ENCODE measurements around the gene PRR15L.
"Not testable (repeated sequence)": the region's sequence is repeated elsewhere in the genome, so short reads cannot be mapped to it uniquely, and the experiment has no call there.

PRR15L gene

GRCh38 chr17:47994724-47995123 is 37.0 kb upstream of the PRR15L start:
- Mint-ChIP-seq H3K9me3 (no peaks in the 10 kb centered on the region), H3K27me3 (ENCODE audit: low read depth) (peaks cover 25% of the 10 kb centered on the region), H3K4me3 (no peak overlapping the region), H3K36me3 (ENCODE audit: low read depth) (no peaks in the 10 kb centered on the region), H3K27ac (no peak overlapping the region), H3K4me1 (ENCODE audit: low read depth) (peaks cover 3% of the 10 kb centered on the region)
- DNase-seq (ENCODE audit: low spot score): no peak

GRCh38 chr17:47993964-47994363 is 36.3 kb upstream of the PRR15L start:
- no peak for DNase-seq (ENCODE audit: low spot score)
- H3K27me3 Mint-ChIP-seq (ENCODE audit: low read depth): peaks cover 23% of the 10 kb centered on the region
- H3K9me3 Mint-ChIP-seq: no peaks in the 10 kb centered on the region
- no peak overlapping the region for H3K4me3 Mint-ChIP-seq
- peaks cover 9% of the 10 kb centered on the region for H3K4me1 Mint-ChIP-seq (ENCODE audit: low read depth)
- no peak overlapping the region for H3K27ac Mint-ChIP-seq
- no peaks in the 10 kb centered on the region for H3K36me3 Mint-ChIP-seq (ENCODE audit: low read depth)

- Mint-ChIP-seq H3K9me3 (no peaks in the 10 kb centered on the region), H3K36me3 (ENCODE audit: low read depth) (no peaks in the 10 kb centered on the region), H3K4me1 (ENCODE audit: low read depth) (peaks cover 15% of the 10 kb centered on the region), H3K27me3 (ENCODE audit: low read depth) (peaks cover 23% of the 10 kb centered on the region), H3K27ac (no peak overlapping the region), H3K4me3 (no peak overlapping the region)
- no peak for DNase-seq (ENCODE audit: low spot score)
Measured at GRCh38 chr17:47993031-47993564, 35.4 kb upstream of the PRR15L start.

DNA sequence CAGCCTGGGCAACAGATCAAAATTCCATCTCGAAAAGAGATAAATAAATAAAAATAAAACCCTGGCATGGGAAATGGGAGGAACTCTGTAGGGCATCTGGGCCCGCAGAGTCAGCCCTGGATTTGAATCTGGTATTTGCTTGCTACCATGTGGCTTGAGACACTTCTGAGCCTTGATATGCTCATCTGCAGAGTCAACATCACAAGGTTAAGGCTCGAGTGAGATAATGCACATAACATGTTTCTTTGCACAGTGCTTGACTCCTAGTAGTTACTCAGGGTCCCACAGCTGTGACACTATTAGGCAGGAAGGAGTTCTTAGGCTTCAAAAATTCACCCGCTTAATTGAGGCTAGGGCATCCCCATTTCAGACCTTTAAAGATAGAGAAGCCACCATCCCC is 34.5 kb upstream of the PRR15L start:
- H3K27ac Mint-ChIP-seq: no peak overlapping the region

GRCh38 chr17:47990962-47991731 is 33.5 kb upstream of the PRR15L start:
- H3K27ac Mint-ChIP-seq: no peak overlapping the region
- no peaks in the 10 kb centered on the region for H3K9me3 Mint-ChIP-seq
- DNase-seq (ENCODE audit: low spot score): no peak
- H3K4me3 Mint-ChIP-seq: no peak overlapping the region
- peaks cover 17% of the 10 kb centered on the region for H3K27me3 Mint-ChIP-seq (ENCODE audit: low read depth)
- H3K4me1 Mint-ChIP-seq (ENCODE audit: low read depth): peaks cover 15% of the 10 kb centered on the region
- H3K36me3 Mint-ChIP-seq (ENCODE audit: low read depth): peaks cover 4% of the 10 kb centered on the region

More for the DNA sequence above, 34.5 kb upstream of the PRR15L start:
- H3K9me3 Mint-ChIP-seq: no peaks in the 10 kb centered on the region
- no peaks in the 10 kb centered on the region for H3K36me3 Mint-ChIP-seq (ENCODE audit: low read depth)
- H3K27me3 Mint-ChIP-seq (ENCODE audit: low read depth): peaks cover 17% of the 10 kb centered on the region
- peaks cover 15% of the 10 kb centered on the region for H3K4me1 Mint-ChIP-seq (ENCODE audit: low read depth)
- no peak for DNase-seq (ENCODE audit: low spot score)
- H3K4me3 Mint-ChIP-seq: no peak overlapping the region

- Mint-ChIP-seq H3K9me3 (no peaks in the 10 kb centered on the region), H3K27me3 (ENCODE audit: low read depth) (peaks cover 15% of the 10 kb centered on the region), H3K27ac (no peak overlapping the region), H3K4me3 (peak overlapping the region; percentile 1), H3K36me3 (ENCODE audit: low read depth) (peaks cover 8% of the 10 kb centered on the region), H3K4me1 (ENCODE audit: low read depth) (peaks cover 17% of the 10 kb centered on the region)
- DNase-seq (ENCODE audit: low spot score): no peak
Measured at GRCh38 chr17:47989700-47990099, 32.0 kb upstream of the PRR15L start.

DNA sequence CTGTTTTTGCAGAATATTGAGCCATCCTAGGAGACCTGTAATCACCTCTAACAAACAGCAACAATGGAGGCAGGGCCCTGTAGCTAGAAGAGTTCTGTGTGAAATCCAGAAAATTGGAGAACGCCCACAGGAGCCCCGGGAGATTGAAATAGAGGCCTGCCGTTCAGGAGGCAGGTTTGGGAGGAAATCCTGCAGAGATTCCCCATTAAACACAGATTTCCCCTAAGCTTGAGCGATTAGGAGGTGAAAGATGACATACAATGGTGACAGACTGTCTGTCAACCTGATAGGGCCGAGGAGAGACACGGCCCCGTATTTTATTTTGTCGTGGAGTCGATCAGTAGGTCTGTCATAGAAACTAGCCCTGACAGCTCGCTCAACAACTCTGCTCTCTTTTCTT is 31.5 kb upstream of the PRR15L start:
- peaks cover 17% of the 10 kb centered on the region for H3K4me1 Mint-ChIP-seq (ENCODE audit: low read depth)
- H3K27ac Mint-ChIP-seq: peak overlapping the region; percentile 22
- no peaks in the 10 kb centered on the region for H3K9me3 Mint-ChIP-seq
- H3K27me3 Mint-ChIP-seq (ENCODE audit: low read depth): peaks cover 14% of the 10 kb centered on the region
- H3K36me3 Mint-ChIP-seq (ENCODE audit: low read depth): peaks cover 8% of the 10 kb centered on the region
- H3K4me3 Mint-ChIP-seq: no peak overlapping the region
- no peak for DNase-seq (ENCODE audit: low spot score)

GRCh38 chr17:47988445-47988844 is 30.8 kb upstream of the PRR15L start:
- H3K9me3 Mint-ChIP-seq; DNase-seq (ENCODE audit: low spot score); H3K27ac Mint-ChIP-seq; H3K4me3 Mint-ChIP-seq: not testable (repeated sequence)
- Mint-ChIP-seq H3K36me3 (ENCODE audit: low read depth) (peaks cover 15% of the 10 kb centered on the region), H3K27me3 (ENCODE audit: low read depth) (peaks cover 12% of the 10 kb centered on the region), H3K4me1 (ENCODE audit: low read depth) (peaks cover 17% of the 10 kb centered on the region)

DNA sequence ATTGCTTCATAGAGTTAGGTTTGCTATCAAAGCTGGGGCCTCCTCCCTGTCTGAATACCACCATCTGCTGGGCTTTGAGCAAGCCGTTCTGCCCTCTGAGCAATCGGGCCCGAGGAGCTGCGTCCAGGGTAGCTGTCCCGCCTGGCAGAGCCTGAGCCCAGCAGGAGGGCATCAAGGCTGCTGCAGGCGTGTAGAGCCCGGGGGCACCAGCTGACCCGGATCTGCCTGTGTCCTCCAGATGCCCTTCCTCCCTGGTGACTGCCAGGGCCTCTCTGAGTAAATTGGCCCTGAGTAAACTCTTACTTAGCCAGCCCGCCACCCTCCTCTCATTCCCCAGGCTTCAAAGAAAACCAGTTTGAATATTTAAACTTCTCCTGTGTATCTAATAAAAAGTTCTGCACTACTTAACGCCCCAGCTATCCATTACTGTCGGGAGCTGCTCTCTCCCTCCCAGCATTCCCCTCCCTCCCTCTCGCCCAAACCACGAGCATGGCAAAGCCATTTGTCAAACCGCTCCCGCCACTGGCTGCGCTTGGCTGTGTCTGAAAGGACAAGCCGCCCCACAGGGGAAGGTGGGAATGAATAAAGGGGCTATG is 29.7 kb upstream of the PRR15L start:
- peaks cover 19% of the 10 kb centered on the region for H3K36me3 Mint-ChIP-seq (ENCODE audit: low read depth)
- no peak overlapping the region for H3K4me3 Mint-ChIP-seq
- H3K27me3 Mint-ChIP-seq (ENCODE audit: low read depth): peaks cover 4% of the 10 kb centered on the region
- H3K27ac Mint-ChIP-seq: no peak overlapping the region
- H3K4me1 Mint-ChIP-seq (ENCODE audit: low read depth): peaks cover 17% of the 10 kb centered on the region
- no peak for DNase-seq (ENCODE audit: low spot score)
- H3K9me3 Mint-ChIP-seq: no peaks in the 10 kb centered on the region

DNA sequence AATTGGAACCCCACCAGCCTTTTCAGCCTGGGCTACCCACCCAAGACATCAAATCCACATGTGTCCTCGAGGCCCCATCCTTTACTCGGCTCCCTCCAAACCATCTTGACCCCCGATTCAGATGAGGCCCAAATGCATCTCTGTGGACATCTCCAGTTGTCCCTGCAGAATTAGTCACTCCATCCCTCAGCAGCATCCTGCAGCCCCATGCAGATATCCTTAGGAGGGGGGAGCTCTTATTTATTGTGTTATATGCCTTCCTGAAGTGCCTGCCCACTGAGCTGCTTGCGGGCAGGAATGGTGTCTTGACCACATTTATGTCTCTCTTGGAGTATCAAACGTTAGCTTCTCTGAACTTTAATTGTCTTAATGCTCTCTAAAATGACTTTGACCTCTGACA is 28.8 kb upstream of the PRR15L start:
- H3K27ac Mint-ChIP-seq: no peak overlapping the region

GRCh38 chr17:47983492-47984223 is 26.0 kb upstream of the PRR15L start:
- H3K4me1 Mint-ChIP-seq (ENCODE audit: low read depth): peaks cover 13% of the 10 kb centered on the region
- no peak for DNase-seq (ENCODE audit: low spot score)
- H3K36me3 Mint-ChIP-seq (ENCODE audit: low read depth): peaks cover 39% of the 10 kb centered on the region
- H3K9me3 Mint-ChIP-seq: no peaks in the 10 kb centered on the region
- no peak overlapping the region for H3K27ac Mint-ChIP-seq
- no peak overlapping the region for H3K4me3 Mint-ChIP-seq
- H3K27me3 Mint-ChIP-seq (ENCODE audit: low read depth): no peaks in the 10 kb centered on the region

More for the DNA sequence above, 28.8 kb upstream of the PRR15L start:
- no peaks in the 10 kb centered on the region for H3K27me3 Mint-ChIP-seq (ENCODE audit: low read depth)
- peaks cover 17% of the 10 kb centered on the region for H3K4me1 Mint-ChIP-seq (ENCODE audit: low read depth)
- H3K9me3 Mint-ChIP-seq: no peaks in the 10 kb centered on the region
- H3K4me3 Mint-ChIP-seq: no peak overlapping the region
- H3K36me3 Mint-ChIP-seq (ENCODE audit: low read depth): peaks cover 19% of the 10 kb centered on the region
- DNase-seq (ENCODE audit: low spot score): no peak

GRCh38 chr17:47982645-47983390 is 25.1 kb upstream of the PRR15L start:
- Mint-ChIP-seq H3K9me3 (no peaks in the 10 kb centered on the region), H3K27ac (no peak overlapping the region), H3K4me3 (no peak overlapping the region), H3K36me3 (ENCODE audit: low read depth) (peaks cover 44% of the 10 kb centered on the region), H3K27me3 (ENCODE audit: low read depth) (no peaks in the 10 kb centered on the region), H3K4me1 (ENCODE audit: low read depth) (peaks cover 11% of the 10 kb centered on the region)
- DNase-seq (ENCODE audit: low spot score): no peak

- H3K27ac Mint-ChIP-seq: no peak overlapping the region
- H3K36me3 Mint-ChIP-seq (ENCODE audit: low read depth): peaks cover 47% of the 10 kb centered on the region
- H3K4me3 Mint-ChIP-seq: no peak overlapping the region
- DNase-seq (ENCODE audit: low spot score): no peak
- no peaks in the 10 kb centered on the region for H3K9me3 Mint-ChIP-seq
- H3K4me1 Mint-ChIP-seq (ENCODE audit: low read depth): peaks cover 11% of the 10 kb centered on the region
- H3K27me3 Mint-ChIP-seq (ENCODE audit: low read depth): no peaks in the 10 kb centered on the region
Measured at GRCh38 chr17:47982091-47982617, 24.5 kb upstream of the PRR15L start.
